ENCODE measurements around the gene CAPZB.

DNA sequence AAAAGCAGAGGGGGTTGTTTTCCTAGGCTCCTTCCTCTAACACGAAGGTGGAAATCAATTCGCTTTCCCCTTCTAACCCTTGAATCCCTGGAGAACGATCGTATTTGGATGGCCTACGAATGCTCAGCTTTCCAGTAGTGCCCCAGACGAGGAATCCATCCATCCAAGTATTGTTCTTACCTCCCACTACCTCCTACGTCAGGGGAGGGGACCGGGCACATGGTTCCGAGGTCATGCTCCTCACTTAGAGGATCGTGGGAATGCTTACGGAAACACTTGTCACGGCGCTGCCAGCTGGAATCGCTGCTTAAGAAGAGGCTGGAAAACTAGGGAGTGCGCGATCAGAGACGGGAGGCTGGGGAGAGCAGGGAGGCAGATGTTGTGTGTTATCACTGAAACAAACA lies 47.4 kb downstream of the CAPZB start:
- no peak for TF ChIP-seq POLR2AphosphoS5 (IDR thresholded peaks at IDR 0.05; ENCODE audit: low read depth, low read length)
- TF ChIP-seq POLR2A (IDR thresholded peaks at IDR 0.05; ENCODE audit: low read depth, low read length), result no peak
- TF ChIP-seq POU2F2 (IDR thresholded peaks at IDR 0.05; ENCODE audit: low read depth, low read length), result no peak
- TF ChIP-seq TAF1 (IDR thresholded peaks at IDR 0.05; ENCODE audit: low read depth, low read length), result no peak
